NT2/D1 (cell line): ENCODE measurements around the gene LUZP4.

Source experiments
- YY1 ChIP-seq: IDR thresholded peaks from 2 replicates; pipeline ENCODE4 v1.6.1; 2011; ENCODE audit not compliant: insufficient read length, insufficient read depth
- ZNF274 ChIP-seq: IDR thresholded peaks from 2 replicates; pipeline ENCODE4 v1.6.1; 2011; ENCODE audit warnings: mild to moderate bottlenecking, low read depth, low read length

- TF ChIP-seq ZNF274 (no peak), YY1 (no peak)
Measured at GRCh38 chrX:115257711-115258110, 31.8 kb upstream of the LUZP4 start.
